Activated CD4-positive, alpha-beta T cell treated with anti-CD3 and anti-CD28 coated beads, Interleukin-2, amount 10 ng/mL, durations not matched to agents 24 days and 14 days (primary cell): Measurements from ENCODE around the gene TMEM107. TPM values are rescaled to one million over a fixed set of nuclear protein-coding genes. Genes with fewer than 3 reads are reported as not detected.
"Not testable (repeated sequence)": the region's sequence is repeated elsewhere in the genome, so short reads cannot be mapped to it uniquely, and the experiment has no call there.

Experiments
- DNase-seq: peaks from one replicate; pipeline ENCODE4 v3.0.0; 2022
- H3K27ac Mint-ChIP-seq: one replicate; pipeline ENCODE4 v1.8.0; 2022; ENCODE audit warnings: mild to moderate bottlenecking, mixed read lengths
- H3K27me3 Mint-ChIP-seq: one replicate; pipeline ENCODE4 v1.8.0; 2022; ENCODE audit warnings: mixed read lengths
- H3K36me3 Mint-ChIP-seq: one replicate; pipeline ENCODE4 v1.8.0; 2022; ENCODE audit warnings: low read depth, mild to moderate bottlenecking, mixed read lengths
- H3K4me1 Mint-ChIP-seq: one replicate; pipeline ENCODE4 v1.8.0; 2021; ENCODE audit warnings: mixed read lengths
- H3K4me3 Mint-ChIP-seq: one replicate; pipeline ENCODE4 v1.8.0; 2022; ENCODE audit warnings: mild to moderate bottlenecking, moderate library complexity, mixed read lengths
- H3K9me3 Mint-ChIP-seq: one replicate; pipeline ENCODE4 v1.8.0; 2021; ENCODE audit warnings: mixed read lengths
- intact Hi-C: fragments of 100-400 bp; cut with micrococcal nuclease; formaldehyde crosslinking; loops from one replicate; pipeline ENCODE4 v1.15.1; 2023
- total RNA-seq: library from RNA; stranded (reverse); gene quantifications from 2 replicates; pipeline ENCODE4 v1.2.3, GENCODE V29; 2022

The TMEM107 gene
- total RNA-seq, 1 donor from 2014 or later: 21.4 TPM

DNA sequence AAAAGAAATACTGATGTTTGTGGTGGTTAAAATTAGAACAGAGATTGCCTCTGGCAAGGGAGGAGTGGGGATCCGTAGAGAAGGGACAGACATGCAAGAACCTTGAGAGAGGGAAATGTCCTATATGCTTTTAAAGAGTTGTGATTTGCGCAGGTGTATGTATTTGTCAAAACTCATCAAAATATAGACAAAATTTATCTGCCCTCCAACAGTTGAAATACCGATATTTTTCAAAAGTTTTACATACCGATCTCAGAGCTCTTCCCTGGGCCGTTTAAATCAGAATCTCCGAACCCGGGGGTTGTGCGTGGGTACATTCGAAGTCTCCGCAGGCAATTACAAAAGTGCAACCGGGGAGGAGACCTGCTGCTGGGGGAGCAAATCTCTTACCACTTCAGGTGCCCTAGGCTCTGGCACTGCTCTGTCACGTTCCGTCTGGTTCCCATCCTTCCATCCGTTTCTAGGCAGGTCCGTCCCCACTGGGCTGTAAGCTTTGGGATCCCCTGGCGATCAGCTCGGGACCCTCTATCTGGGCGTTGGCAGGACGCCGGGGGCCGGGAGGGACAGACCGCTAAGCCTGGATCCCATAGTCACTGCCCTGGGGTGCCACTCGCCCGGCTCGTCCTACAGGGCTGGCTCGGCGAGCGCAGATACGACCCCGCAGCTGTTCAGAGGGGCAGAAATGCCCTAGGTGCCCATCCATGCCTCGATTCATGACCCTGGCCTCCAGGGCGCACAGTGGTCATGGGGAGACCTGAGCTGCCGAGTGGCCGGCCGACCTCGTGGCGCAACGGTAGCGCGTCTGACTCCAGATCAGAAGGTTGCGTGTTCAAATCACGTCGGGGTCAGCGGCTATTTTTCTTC, 9.6 kb upstream of the TMEM107 start:
- intact Hi-C loops: loop anchor here (1.0 to 10.0 kb wide), 5 partner anchors 15 to 341 kb away; no protein-coding TSS in a partner anchor
- H3K4me1 Mint-ChIP-seq: peaks cover 20% of the 10 kb centered on the region
- no peak overlapping the region for H3K27ac Mint-ChIP-seq
- H3K36me3 Mint-ChIP-seq: no peaks in the 10 kb centered on the region
- DNase-seq: peak; percentile 97
- H3K27me3 Mint-ChIP-seq: peaks cover 10% of the 10 kb centered on the region
- no peaks in the 10 kb centered on the region for H3K9me3 Mint-ChIP-seq
- no peak overlapping the region for H3K4me3 Mint-ChIP-seq

DNA sequence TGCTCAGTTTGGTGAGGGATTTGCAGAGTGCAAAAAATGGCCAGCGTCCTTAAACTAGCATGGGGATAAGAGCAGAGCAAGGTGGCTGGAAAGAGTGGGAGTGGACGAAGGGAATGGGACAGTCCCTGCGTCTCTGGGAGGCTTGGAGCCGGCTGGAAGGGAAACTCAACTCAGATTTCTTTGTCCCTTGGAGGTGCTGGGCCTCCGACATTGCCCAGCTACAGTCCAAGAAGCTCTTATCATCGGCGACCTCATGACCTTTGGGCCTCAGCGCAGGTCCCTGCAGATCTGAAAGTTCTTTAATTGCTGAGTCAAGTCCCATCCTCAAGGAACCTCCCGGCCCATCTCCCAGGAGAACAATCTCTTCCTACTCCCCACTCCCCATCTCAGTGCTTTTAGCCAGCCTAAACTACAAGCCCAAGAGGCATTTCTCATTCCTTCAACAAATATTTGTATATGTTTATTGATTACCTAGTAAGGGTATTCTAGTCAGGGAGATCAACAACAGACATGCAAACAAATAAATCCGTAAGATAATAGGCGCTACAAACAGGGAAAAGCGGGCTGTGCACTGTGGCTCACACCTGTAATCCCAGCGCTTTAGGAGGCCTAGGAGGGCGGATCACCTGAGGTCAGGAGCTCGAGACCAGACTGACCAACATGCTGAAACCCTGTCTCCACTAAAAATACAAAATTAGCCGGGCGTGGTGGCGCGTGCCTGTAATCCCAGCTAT, 985 bp upstream of the TMEM107 start:
- H3K9me3 Mint-ChIP-seq: no peaks in the 10 kb centered on the region
- peak overlapping the region; percentile 61 for H3K27ac Mint-ChIP-seq
- peaks cover 3% of the 10 kb centered on the region for H3K27me3 Mint-ChIP-seq
- no peaks in the 10 kb centered on the region for H3K36me3 Mint-ChIP-seq
- peak overlapping the region; percentile 98 for H3K4me3 Mint-ChIP-seq
- peaks cover 41% of the 10 kb centered on the region for H3K4me1 Mint-ChIP-seq
- intact Hi-C loops: no loop called here
- peak; percentile 60 for DNase-seq

DNA sequence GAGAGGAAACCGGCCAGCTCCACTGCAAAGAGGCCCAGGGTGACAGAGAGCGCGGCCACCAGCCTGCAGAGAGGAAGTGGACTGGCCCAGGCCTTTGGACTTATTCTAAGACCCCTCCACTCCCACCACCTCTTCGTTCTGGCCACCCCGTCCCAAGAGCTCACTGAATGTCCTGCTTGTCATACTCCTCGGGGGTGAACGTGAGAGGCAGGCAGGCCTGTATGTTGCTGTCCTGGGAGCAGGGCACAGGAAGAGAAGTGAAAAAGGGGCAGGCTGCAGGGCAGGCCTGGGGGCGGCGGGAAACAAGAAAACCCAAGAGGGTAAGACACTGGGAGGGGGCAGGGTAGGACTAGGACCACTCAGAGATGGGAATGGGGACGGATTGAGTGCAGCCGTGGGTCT, 384 bp downstream of the TMEM107 start:
- Mint-ChIP-seq H3K9me3 (no peaks in the 10 kb centered on the region), H3K36me3 (no peaks in the 10 kb centered on the region), H3K27me3 (no peaks in the 10 kb centered on the region), H3K4me1 (peaks cover 38% of the 10 kb centered on the region), H3K27ac (peak overlapping the region; percentile 94), H3K4me3 (peak overlapping the region; percentile 98)
- intact Hi-C loops: no loop called here
- DNase-seq: no peak

DNA sequence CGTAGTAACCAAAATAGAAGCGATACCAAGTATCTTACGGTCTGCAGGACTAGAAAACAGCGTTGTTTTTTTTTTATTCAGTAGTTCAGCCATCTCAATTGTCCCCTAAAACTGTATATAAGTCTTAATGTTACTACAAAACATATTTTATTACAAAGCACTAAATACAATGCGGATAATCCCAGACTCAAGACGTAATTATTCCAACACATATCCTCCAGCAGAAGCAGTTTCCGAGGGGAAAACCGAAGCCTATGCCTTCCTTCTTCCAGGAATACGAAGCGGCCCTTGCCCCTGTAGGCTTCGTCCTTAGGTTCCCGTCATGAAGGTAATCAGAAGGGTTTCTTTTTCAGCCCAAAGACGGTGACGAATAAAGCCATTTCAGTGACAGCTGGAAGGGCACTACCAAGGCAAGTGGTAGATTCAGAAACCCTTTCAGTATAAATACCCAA, 2.3 kb downstream of the TMEM107 start:
- Mint-ChIP-seq H3K27ac (peak overlapping the region; percentile 99), H3K27me3 (no peaks in the 10 kb centered on the region), H3K4me1 (peaks cover 38% of the 10 kb centered on the region), H3K36me3 (no peaks in the 10 kb centered on the region), H3K4me3 (peak overlapping the region; percentile 98), H3K9me3 (no peaks in the 10 kb centered on the region)
- intact Hi-C loops: loop anchor here (1.0 to 5.0 kb wide), 6 partner anchors 10 to 73 kb away; partner anchors contain the start of genes CTC1 and PFAS
- DNase-seq: peak; percentile 73

DNA sequence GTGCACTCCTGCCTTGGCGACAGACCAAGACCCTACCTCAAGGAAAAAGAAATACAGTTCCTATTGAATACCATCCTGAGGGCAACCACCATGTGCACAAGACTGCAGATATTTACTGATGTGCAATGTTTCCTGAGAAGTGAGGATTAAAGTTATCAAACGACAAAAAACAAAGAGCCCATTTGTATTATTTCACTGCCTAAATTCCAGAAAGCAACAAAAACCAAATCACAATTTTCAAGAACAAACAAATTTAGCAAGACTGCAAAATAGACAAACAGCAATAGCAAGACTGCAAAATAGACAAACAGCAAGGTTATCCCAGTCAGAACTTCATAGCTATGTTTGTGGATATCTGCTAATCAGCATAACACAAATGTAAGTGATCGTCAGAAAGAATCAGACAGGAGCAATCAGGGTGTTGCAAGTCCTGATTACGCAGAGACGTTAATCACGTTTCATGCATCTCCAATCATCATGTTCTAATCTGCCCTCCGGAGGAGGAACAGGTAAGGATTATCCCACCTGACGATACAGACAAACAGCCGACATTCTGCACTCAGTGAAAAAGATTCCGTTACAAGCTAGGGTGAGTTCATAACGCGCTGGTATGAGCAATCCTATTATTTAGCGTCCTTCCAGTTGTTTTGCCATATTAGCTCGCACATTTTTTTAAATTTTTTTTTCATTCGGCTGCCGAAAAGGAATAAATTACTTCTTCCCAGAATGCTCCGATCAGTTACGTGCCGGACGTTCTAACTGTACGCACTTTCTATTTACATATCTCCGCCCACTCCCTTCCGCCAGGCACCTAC, 2.9 kb downstream of the TMEM107 start:
- Mint-ChIP-seq H3K9me3 (no peaks in the 10 kb centered on the region), H3K27me3 (no peaks in the 10 kb centered on the region), H3K4me3 (peak overlapping the region; percentile 98), H3K4me1 (peaks cover 38% of the 10 kb centered on the region), H3K36me3 (no peaks in the 10 kb centered on the region), H3K27ac (peak overlapping the region; percentile 99)
- peak; percentile 93 for DNase-seq
- intact Hi-C loops: loop anchor here (1.0 to 5.0 kb wide), 6 partner anchors 9 to 74 kb away; partner anchors contain the start of genes CTC1 and PFAS

- intact Hi-C loops: loop anchor here (5.0 kb wide), 1 partner anchor 77 kb away; the partner anchor contains the start of genes CTC1 and PFAS
Observed at GRCh38 chr17:8170186-8170585, 6.0 kb downstream of the TMEM107 start.

DNA sequence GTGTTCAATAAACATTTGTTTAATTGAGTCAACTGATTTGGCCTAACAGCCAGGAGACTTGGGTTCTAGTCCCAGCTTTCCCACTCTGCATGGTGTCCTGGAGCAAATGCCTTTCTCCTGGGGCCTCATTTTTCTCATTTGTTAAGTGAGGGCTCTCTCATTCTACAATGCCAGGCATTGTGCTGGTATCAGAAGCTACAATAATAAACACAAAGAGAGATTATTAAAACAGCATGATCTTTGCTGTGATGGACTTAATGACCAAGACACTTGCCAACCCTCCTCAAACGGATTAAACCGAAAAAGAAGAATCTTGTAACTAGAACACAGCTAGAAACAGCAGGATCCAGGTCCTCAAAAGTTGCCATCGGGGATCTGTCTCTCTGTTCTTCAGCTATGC, 8.7 kb downstream of the TMEM107 start:
- Mint-ChIP-seq H3K4me1 (peaks cover 26% of the 10 kb centered on the region), H3K4me3 (no peak overlapping the region), H3K36me3 (peaks cover 2% of the 10 kb centered on the region), H3K27me3 (no peaks in the 10 kb centered on the region), H3K27ac (no peak overlapping the region), H3K9me3 (no peaks in the 10 kb centered on the region)
- DNase-seq: no peak
- intact Hi-C loops: no loop called here

More at GRCh38 chr17:8170186-8170585, 6.0 kb downstream of the TMEM107 start:
- H3K4me1 Mint-ChIP-seq: peaks cover 28% of the 10 kb centered on the region
- H3K4me3 Mint-ChIP-seq, DNase-seq, H3K27me3 Mint-ChIP-seq, H3K9me3 Mint-ChIP-seq, H3K27ac Mint-ChIP-seq, H3K36me3 Mint-ChIP-seq: not testable (repeated sequence)

GRCh38 chr17:8166731-8167130, 9.4 kb downstream of the TMEM107 start:
- peaks cover 26% of the 10 kb centered on the region for H3K4me1 Mint-ChIP-seq
- no peaks in the 10 kb centered on the region for H3K27me3 Mint-ChIP-seq
- no peaks in the 10 kb centered on the region for H3K9me3 Mint-ChIP-seq
- H3K4me3 Mint-ChIP-seq: no peak overlapping the region
- no peak overlapping the region for H3K27ac Mint-ChIP-seq
- DNase-seq: no peak
- intact Hi-C loops: no loop called here
- H3K36me3 Mint-ChIP-seq: peaks cover 5% of the 10 kb centered on the region

DNA sequence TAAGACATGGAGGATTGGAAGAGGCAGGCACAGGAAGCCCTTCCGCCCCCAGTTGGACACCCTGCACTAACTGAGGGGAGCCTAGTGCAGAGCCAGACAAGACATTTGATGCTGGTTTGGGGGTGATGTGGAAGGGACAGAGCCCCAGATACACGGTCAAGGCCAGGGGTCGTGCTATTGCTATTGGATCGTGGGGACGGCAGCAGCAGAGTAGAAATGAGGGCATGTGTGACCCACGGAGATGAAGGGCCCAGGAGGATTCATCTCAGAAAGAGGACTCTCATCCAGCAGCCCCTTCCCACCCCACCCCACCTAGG, 11.4 kb downstream of the TMEM107 start:
- H3K4me3 Mint-ChIP-seq: peak overlapping the region; percentile 92
- no peaks in the 10 kb centered on the region for H3K27me3 Mint-ChIP-seq
- peak overlapping the region; percentile 99 for H3K27ac Mint-ChIP-seq
- no peaks in the 10 kb centered on the region for H3K9me3 Mint-ChIP-seq
- peaks cover 44% of the 10 kb centered on the region for H3K4me1 Mint-ChIP-seq
- peak; percentile 76 for DNase-seq
- H3K36me3 Mint-ChIP-seq: peaks cover 24% of the 10 kb centered on the region
- intact Hi-C loops: loop anchor here (1.0 kb wide), 2 partner anchors 9 to 23 kb away; no protein-coding TSS in a partner anchor

DNA sequence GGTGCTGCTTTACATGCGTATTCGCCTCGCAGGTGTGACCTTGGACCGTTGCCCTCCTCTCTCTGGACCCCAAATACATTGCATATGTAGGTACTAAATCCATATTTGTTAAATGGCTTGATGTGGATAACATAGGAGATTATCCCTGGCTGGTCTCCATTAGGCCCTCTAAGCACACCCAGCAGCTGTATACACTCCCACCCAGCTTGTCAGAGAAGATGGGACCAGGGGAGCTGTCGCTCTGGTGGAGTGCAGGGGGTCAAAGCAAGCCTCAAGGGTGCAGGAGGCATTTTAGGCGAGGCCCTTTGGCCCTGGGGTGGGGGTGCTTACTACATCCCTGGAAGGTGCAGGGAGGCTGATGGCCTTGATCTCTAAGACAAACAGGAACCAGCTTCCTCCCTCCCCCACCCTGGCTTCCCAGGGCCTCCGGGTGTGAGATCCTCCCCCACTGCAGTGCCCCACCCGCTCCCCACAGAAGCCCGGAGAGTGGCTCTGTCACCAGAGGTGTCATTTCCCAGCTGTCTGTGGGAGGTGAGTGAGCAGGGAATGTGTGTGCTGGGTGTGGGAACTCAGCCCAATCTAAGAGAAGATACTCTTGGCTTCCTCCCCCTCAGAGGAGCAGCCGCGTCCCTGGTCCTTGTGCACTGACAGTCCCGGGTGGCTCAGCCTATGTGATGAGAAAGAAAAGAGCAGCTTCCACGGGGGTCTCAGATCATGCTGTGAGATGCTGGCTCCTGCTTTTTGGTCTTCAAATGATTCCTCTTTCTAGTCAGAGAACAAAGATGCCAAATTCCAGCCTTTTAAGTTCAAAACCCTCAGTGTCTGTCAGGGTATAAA, 12.0 kb downstream of the TMEM107 start:
- intact Hi-C loops: loop anchor here (1.0 kb wide), 2 partner anchors 9 to 23 kb away; no protein-coding TSS in a partner anchor
- H3K4me1 Mint-ChIP-seq: peaks cover 50% of the 10 kb centered on the region

DNA sequence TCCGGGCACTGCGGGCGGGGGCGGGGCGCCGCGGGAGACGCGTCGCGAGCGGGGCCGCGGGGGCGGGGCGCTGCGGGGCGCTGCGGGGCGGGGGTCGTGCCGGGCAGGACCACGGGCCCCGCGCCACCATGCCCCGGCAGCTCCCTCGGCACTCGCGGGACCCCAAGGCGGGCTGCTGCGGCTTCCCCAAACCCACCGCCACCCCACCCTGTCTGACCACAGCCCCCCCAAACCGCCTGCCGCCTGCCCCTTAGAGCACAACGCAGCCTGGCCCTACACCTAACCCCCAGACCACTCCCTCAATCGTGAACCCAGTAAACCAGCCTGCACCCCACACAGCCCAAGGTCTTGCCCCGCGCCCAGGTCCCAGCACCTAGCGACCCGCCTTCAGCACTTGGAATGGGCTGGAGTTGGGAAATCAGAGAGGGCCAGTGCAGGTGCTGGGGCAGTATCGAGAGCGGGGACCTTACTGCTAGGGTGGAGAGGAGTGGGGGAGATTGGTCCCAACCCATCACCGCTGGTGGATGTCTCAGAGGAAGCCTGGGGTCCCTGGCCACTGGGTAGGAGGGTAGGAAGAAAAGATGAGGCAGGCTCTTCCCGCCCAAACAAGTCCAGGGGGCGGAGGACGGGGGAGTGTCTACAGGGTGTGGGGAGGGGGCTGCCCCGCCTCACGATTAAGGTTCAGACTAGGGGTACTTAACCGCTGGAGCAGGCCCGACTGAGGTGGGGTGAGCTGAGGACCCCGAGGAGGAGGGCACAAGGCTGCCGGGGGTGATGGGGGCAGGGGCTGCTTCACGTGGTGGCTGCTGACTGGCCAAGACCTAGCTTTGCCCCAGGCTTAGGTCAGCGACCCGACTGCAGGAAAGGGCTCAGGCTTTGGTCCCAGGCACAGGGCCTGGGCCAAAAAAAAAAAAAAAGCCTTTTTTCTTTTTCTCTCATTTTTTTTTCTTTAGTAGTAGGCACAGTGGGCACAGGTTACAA, 12.9 kb downstream of the TMEM107 start:
- Mint-ChIP-seq H3K27ac (peak overlapping the region; percentile 99), H3K9me3 (no peaks in the 10 kb centered on the region), H3K4me3 (peak overlapping the region; percentile 92), H3K4me1 (peaks cover 57% of the 10 kb centered on the region), H3K27me3 (no peaks in the 10 kb centered on the region), H3K36me3 (peaks cover 34% of the 10 kb centered on the region)
- intact Hi-C loops: no loop called here
- peak; percentile 77 for DNase-seq

More for the DNA sequence above, 12.0 kb downstream of the TMEM107 start:
- peak overlapping the region; percentile 92 for H3K4me3 Mint-ChIP-seq
- H3K9me3 Mint-ChIP-seq: no peaks in the 10 kb centered on the region
- DNase-seq: peak; percentile 93
- H3K27me3 Mint-ChIP-seq: no peaks in the 10 kb centered on the region
- H3K36me3 Mint-ChIP-seq: peaks cover 28% of the 10 kb centered on the region
- H3K27ac Mint-ChIP-seq: peak overlapping the region; percentile 99
